Renal pelvis (tissue), 3 donors: ENCODE results near the gene IL25. TPM values are rescaled to one million over a fixed set of nuclear protein-coding genes. Genes with fewer than 3 reads are reported as not detected.

Experiments
- polyA plus RNA-seq, 3 donors: library from polyadenylated mRNA; unstranded; fragments of 120-200 nt; gene quantifications; one replicate each; pipeline ENCODE4 v1.2.1, GENCODE V29; 2013; ENCODE audit not compliant: insufficient read length in 3 of 3

The IL25 gene
- polyA plus RNA-seq, 3 donors = not detected

Other genes with a start within 250 kb of the IL25 start
- 100 to 1,000 TPM in 1 of 3 donors, 10 to 100 TPM in 2; 76.5 to 103 (median 88.8) TPM for gene SLC7A8, start 189.1 kb upstream of the IL25 start, polyA plus RNA-seq
- 1 to 10 TPM; 1.3 to 3.4 (median 2.3) TPM for gene RNF212B, start 134.9 kb upstream of the IL25 start, polyA plus RNA-seq
- gene HOMEZ, start 86.7 kb upstream of the IL25 start, polyA plus RNA-seq = 10 to 100 TPM; 28.5 to 32.3 (median 29.2) TPM
- gene PPP1R3E, start 70.0 kb upstream of the IL25 start, polyA plus RNA-seq = 10 to 100 TPM; 20.5 to 37.2 (median 37.2) TPM
- 10 to 100 TPM; 38.2 to 54.4 (median 47.7) TPM for gene BCL2L2, start 66.0 kb upstream of the IL25 start, polyA plus RNA-seq
- 100 to 1,000 TPM; 269 to 322 (median 307) TPM for gene PABPN1, start 51.4 kb upstream of the IL25 start, polyA plus RNA-seq
- gene SLC22A17, start 19.9 kb upstream of the IL25 start, polyA plus RNA-seq = 10 to 100 TPM; 62.9 to 78.3 (median 69.0) TPM
- 10 to 100 TPM; 41.1 to 55.6 (median 45.5) TPM for gene EFS, start 7.6 kb upstream of the IL25 start, polyA plus RNA-seq
- gene CMTM5, start 4.2 kb downstream of the IL25 start, polyA plus RNA-seq = 1 to 10 TPM; 2.3 to 3.1 (median 2.6) TPM
- under 1 TPM; 0.07 to 0.17 (median 0.16) TPM for gene MYH6, start 35.5 kb downstream of the IL25 start, polyA plus RNA-seq
- gene MYH7, start 62.9 kb downstream of the IL25 start, polyA plus RNA-seq = under 1 TPM; 0.40 to 0.62 (median 0.56) TPM
- 10 to 100 TPM; 60.0 to 72.5 (median 68.9) TPM for gene NGDN, start 96.9 kb downstream of the IL25 start, polyA plus RNA-seq
- 10 to 100 TPM in 2 of 3 donors, 1 to 10 TPM in 1; 8.3 to 12.4 (median 11.0) TPM for gene ZFHX2, start 179.0 kb downstream of the IL25 start, polyA plus RNA-seq
- 10 to 100 TPM; 19.0 to 20.5 (median 19.7) TPM for gene THTPA, start 183.5 kb downstream of the IL25 start, polyA plus RNA-seq
- 100 to 1,000 TPM in 2 of 3 donors, 10 to 100 TPM in 1; 79.0 to 122 (median 113) TPM for gene AP1G2, start 195.0 kb downstream of the IL25 start, polyA plus RNA-seq
- gene JPH4, start 206.0 kb downstream of the IL25 start, polyA plus RNA-seq = 10 to 100 TPM in 2 of 3 donors, 1 to 10 TPM in 1; 9.1 to 13.5 (median 11.9) TPM